Thymus (tissue), 11 donors: ENCODE data around the gene NR1D1. TPM values are rescaled to one million over a fixed set of nuclear protein-coding genes. Genes with fewer than 3 reads are reported as not detected.

Experiments
- DNase-seq, 9 donors: peaks; one replicate each; pipeline ENCODE4 v3.0.0-alpha.2; 2013; ENCODE audit warnings: low spot score in 9 of 9, low read depth in 6 of 9, missing footprints in 1 of 9
- H3K27ac ChIP-seq, 2 donors: one replicate each; pipeline ENCODE4 v1.5.1; 2013; ENCODE audit warnings: control low read depth in 1 of 2, low read depth in 1 of 2, low read length in 1 of 2, mild to moderate bottlenecking in 1 of 2, moderate library complexity in 1 of 2
- H3K27me3 ChIP-seq, 2 donors: one replicate each; pipeline ENCODE4 v1.5.1; 2013; ENCODE audit warnings: low read length in 1 of 2; ENCODE audit not compliant: control insufficient read depth in 2 of 2, insufficient read depth in 1 of 2
- H3K36me3 ChIP-seq, 2 donors: one replicate each; pipeline ENCODE4 v1.5.1; 2013; ENCODE audit warnings: low read length in 1 of 2, mild to moderate bottlenecking in 1 of 2, moderate library complexity in 1 of 2; ENCODE audit not compliant: control insufficient read depth in 2 of 2, insufficient read depth in 2 of 2
- H3K4me1 ChIP-seq, 2 donors: one replicate each; pipeline ENCODE4 v1.5.1; 2013; ENCODE audit warnings: low read length in 2 of 2; ENCODE audit not compliant: control insufficient read depth in 2 of 2, insufficient read depth in 2 of 2
- H3K4me3 ChIP-seq, 2 donors: one replicate each; pipeline ENCODE4 v1.5.1; 2013; ENCODE audit warnings: low read length in 2 of 2, control low read depth in 1 of 2, mild to moderate bottlenecking in 1 of 2
- H3K9me3 ChIP-seq, 2 donors: one replicate each; pipeline ENCODE4 v1.5.1; 2013; ENCODE audit warnings: low read length in 1 of 2, mild to moderate bottlenecking in 1 of 2; ENCODE audit not compliant: control insufficient read depth in 2 of 2, insufficient read depth in 1 of 2
- WGBS: extraction: QIAGEN DNeasy Blood & Tissue Kit; methylation state at CpG from one replicate; pipeline ENCODE4 v1.1.7; 2013; 5-methylcytosine and 5-hydroxymethylcytosine counted together
- polyA plus RNA-seq: library from polyadenylated mRNA; stranded (reverse); fragments of 200-250 nt; gene quantifications from one replicate; pipeline ENCODE4 v1.2.3, GENCODE V29; 2013
- total RNA-seq: library from RNA; stranded (reverse); fragments of 120-200 nt; gene quantifications from one replicate; pipeline ENCODE4 v1.2.4, GENCODE V29; 2013
- donor health status: healthy.

NR1D1 gene
- total and polyA plus RNA-seq, 2 donors, result 0.85 to 3.2 TPM

- H3K36me3 ChIP-seq, result peaks cover 17 to 47% of the 10 kb centered on the region in 2 donors
- no peaks in the 10 kb centered on the region for H3K9me3 ChIP-seq
- peaks cover 9 to 22% of the 10 kb centered on the region in 2 donors for H3K4me1 ChIP-seq
- H3K27me3 ChIP-seq, result no peaks in the 10 kb centered on the region
- 14% methylated on average over 9 of the region's 9 CpGs for WGBS
- DNase-seq, result peak in 1 of 9 donors; percentile 23
- peak overlapping the region; percentile 70 to 83 for H3K4me3 ChIP-seq
- peak overlapping the region; percentile 0 to 42 for H3K27ac ChIP-seq
Observed at GRCh38 chr17:40124279-40125141, 24.1 kb upstream of the NR1D1 start.

DNA sequence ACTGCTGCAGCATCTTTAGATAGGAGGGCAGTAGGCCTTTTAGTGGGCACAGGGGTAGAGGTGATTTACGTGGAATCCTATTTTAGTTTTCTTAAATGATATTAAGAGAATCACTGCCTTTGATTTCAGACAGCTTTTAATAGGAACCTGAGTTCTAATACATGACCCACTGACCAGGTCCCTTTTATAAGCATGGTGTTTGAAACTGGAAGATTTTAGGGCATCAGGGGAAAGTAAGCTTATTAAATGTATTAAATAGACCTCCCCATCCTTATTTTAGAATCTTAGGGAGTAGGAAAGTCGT is 23.4 kb upstream of the NR1D1 start:
- peak overlapping the region; percentile 86 to 89 for H3K27ac ChIP-seq

DNA sequence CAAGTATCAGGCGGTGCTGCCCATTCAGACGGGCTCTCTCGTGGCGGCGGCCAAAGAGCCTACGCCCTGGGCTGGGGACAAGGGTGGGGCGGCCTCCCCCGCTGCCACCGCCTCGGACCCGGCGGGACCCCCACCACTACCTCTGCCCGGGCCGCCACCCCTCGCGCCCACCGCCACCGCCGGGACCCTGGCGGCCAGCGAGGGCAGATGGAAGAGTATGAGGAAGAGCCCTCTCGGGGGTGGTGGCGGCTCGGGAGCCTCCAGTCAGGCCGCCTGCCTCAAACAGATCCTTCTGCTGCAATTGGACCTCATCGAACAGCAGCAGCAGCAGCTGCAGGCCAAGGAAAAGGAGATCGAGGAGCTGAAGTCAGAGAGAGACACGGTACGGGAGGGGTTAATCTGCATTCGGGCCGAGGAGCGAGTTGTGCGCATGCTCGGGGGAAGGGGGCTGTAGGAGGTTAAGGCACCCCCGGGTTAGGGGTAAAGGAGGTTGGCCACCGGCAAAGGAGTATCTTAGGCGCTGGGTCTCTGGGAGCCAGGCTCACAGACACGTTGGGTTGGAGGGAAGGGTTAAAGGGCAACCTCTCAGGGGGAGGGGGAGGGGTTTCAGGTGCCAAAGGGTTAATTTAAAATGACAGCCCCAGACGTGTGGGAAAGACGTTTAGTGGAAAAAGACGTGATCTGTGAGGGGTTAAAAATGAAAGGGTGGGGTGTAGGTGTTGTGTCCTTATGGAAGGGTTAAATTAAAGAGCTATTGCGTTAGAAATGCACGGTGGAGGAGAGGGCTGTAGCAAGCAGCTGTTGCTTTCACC is 22.8 kb upstream of the NR1D1 start:
- no peaks in the 10 kb centered on the region for H3K27me3 ChIP-seq
- H3K36me3 ChIP-seq, result peaks cover 13 to 35% of the 10 kb centered on the region in 2 donors
- peak in 2 of 9 donors; percentile 69 to 83 for DNase-seq
- H3K4me3 ChIP-seq, result peak overlapping the region; percentile 70 to 83
- peak overlapping the region; percentile 86 to 89 for H3K27ac ChIP-seq
- H3K9me3 ChIP-seq, result no peaks in the 10 kb centered on the region
- under 1% methylated on average over 43 of the region's 43 CpGs for WGBS
- peaks cover 9 to 25% of the 10 kb centered on the region in 2 donors for H3K4me1 ChIP-seq

More for the DNA sequence above, 23.4 kb upstream of the NR1D1 start:
- Histone ChIP-seq H3K9me3 (no peaks in the 10 kb centered on the region), H3K4me1 (peaks cover 9 to 22% of the 10 kb centered on the region in 2 donors), H3K27me3 (no peaks in the 10 kb centered on the region), H3K4me3 (peak overlapping the region; percentile 70 to 83), H3K36me3 (peaks cover 13 to 39% of the 10 kb centered on the region in 2 donors)
- under 1% methylated on average over 2 of the region's 2 CpGs for WGBS
- DNase-seq, result no peak

DNA sequence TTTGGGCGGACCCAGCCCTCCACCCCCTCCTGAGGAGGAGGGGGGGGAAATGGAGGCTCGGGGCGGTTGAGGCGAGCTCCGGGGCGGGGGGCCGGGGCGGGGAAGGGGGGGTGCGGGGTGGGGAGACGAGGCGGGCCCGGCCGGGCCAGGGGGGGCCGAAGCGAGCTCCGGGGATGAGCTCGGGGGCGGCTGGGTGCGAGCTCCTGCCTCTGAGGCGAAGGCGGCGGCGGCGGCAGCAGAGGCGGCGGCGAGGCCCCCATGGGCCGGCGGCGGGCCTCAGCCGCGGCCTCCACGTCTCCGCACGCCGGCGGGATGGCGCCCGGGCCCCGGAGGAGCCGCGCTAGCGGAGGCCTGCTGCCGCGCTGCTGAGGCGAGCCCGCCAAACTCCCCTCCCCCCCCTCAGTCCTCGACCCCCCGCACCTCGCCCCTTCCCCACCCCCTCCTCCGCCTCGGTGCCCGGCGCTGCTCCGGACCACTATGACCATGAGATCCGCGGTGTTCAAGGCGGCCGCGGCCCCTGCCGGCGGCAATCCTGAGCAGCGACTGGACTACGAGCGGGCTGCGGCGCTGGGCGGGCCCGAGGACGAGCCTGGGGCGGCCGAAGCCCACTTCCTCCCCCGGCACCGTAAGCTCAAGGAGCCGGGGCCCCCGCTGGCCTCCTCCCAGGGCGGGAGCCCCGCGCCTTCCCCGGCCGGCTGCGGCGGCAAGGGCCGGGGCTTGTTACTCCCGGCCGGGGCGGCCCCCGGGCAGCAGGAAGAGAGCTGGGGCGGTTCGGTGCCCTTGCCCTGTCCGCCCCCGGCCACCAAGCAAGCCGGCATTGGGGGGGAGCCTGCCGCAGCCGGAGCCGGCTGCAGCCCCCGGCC is 22.0 kb upstream of the NR1D1 start:
- H3K27ac ChIP-seq, result peak overlapping the region; percentile 89 to 92
- peak in 1 of 9 donors; percentile 48 for DNase-seq
- H3K9me3 ChIP-seq, result no peaks in the 10 kb centered on the region
- H3K4me1 ChIP-seq, result peaks cover 9 to 27% of the 10 kb centered on the region in 2 donors
- peaks cover 10 to 27% of the 10 kb centered on the region in 2 donors for H3K36me3 ChIP-seq
- H3K4me3 ChIP-seq, result peak overlapping the region; percentile 70 to 83
- under 1% methylated on average over 97 of the region's 97 CpGs for WGBS
- no peaks in the 10 kb centered on the region for H3K27me3 ChIP-seq

- Histone ChIP-seq H3K9me3 (no peaks in the 10 kb centered on the region), H3K27me3 (no peaks in the 10 kb centered on the region), H3K4me1 (peaks cover 9 to 31% of the 10 kb centered on the region in 2 donors), H3K4me3 (peak within 1 kb of the TSS; percentile 70 to 83), H3K27ac (peak within 1 kb of the TSS; percentile 89 to 92), H3K36me3 (peaks cover 3 to 18% of the 10 kb centered on the region in 2 donors)
- peak in 4 of 9 donors; percentile 76 to 91 (median 79) for DNase-seq
- 1% methylated on average over 82 of the region's 82 CpGs for WGBS
Observed at GRCh38 chr17:40121181-40122135, 21.1 kb upstream of the NR1D1 start, which contains the start of gene MSL1. TSS of gene MSL1 (plus strand) at chr17:40121971. CDS start at chr17:40122613, 642 bp downstream.

GRCh38 chr17:40115101-40115436 is 14.7 kb upstream of the NR1D1 start:
- no peaks in the 10 kb centered on the region for H3K27me3 ChIP-seq
- H3K4me3 ChIP-seq, result no peak overlapping the region
- H3K4me1 ChIP-seq, result peaks cover 29 to 66% of the 10 kb centered on the region in 2 donors
- 94% methylated on average over 2 of the region's 2 CpGs for WGBS
- no peak overlapping the region for H3K27ac ChIP-seq
- no peaks in the 10 kb centered on the region for H3K36me3 ChIP-seq
- DNase-seq, result no peak
- no peaks in the 10 kb centered on the region for H3K9me3 ChIP-seq

DNA sequence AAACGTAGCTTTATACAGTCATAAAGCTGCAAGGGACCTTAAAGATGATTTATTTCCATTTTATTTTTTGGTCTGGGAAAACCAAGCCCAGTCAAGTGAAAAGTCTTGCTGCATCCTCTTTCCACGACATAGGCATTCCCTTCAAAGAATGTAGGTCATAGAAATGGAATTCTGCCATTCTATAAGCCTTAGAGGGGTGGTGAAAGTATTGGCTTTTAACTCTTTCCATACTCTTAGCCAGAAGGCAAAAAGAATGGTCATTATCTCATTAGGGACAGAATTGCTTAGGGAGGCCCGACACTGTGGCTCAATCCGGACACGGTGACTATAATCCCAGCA is 13.5 kb upstream of the NR1D1 start:
- no peak overlapping the region for H3K4me3 ChIP-seq
- H3K27me3 ChIP-seq, result no peaks in the 10 kb centered on the region
- WGBS, result 64% methylated on average over 5 of the region's 5 CpGs
- H3K27ac ChIP-seq, result peak overlapping the region in 1 of 2 donors; percentile 83
- DNase-seq, result no peak
- no peaks in the 10 kb centered on the region for H3K36me3 ChIP-seq
- peaks cover 32 to 78% of the 10 kb centered on the region in 2 donors for H3K4me1 ChIP-seq
- H3K9me3 ChIP-seq, result no peaks in the 10 kb centered on the region
